T-helper 2 cell treated with Interferon-gamma antibody and Interleukin-4, amounts not matched to agents 5 μg/mL and 100 μg/mL, for 36 hours (primary cell): ENCODE measurements around the gene KLK5.

Experiments used
- DNase-seq: peaks from one replicate; pipeline ENCODE4 v3.0.0; 2021; ENCODE audit warnings: low spot score
- H3K27ac Mint-ChIP-seq: one replicate; pipeline ENCODE4 v1.8.0; 2021; ENCODE audit warnings: mild to moderate bottlenecking, mixed read lengths
- H3K27me3 Mint-ChIP-seq: one replicate; pipeline ENCODE4 v1.8.0; 2021; ENCODE audit warnings: low read depth, mixed read lengths
- H3K36me3 Mint-ChIP-seq: one replicate; pipeline ENCODE4 v1.8.0; 2021; ENCODE audit warnings: low read depth, mixed read lengths
- H3K4me1 Mint-ChIP-seq: one replicate; pipeline ENCODE4 v1.8.0; 2021; ENCODE audit warnings: low read depth, mixed read lengths
- H3K4me3 Mint-ChIP-seq: one replicate; pipeline ENCODE4 v1.8.0; 2022; ENCODE audit warnings: mild to moderate bottlenecking, moderate library complexity, mixed read lengths
- H3K9me3 Mint-ChIP-seq: one replicate; pipeline ENCODE4 v1.8.0; 2021; ENCODE audit warnings: mixed read lengths

Gene KLK5

DNA sequence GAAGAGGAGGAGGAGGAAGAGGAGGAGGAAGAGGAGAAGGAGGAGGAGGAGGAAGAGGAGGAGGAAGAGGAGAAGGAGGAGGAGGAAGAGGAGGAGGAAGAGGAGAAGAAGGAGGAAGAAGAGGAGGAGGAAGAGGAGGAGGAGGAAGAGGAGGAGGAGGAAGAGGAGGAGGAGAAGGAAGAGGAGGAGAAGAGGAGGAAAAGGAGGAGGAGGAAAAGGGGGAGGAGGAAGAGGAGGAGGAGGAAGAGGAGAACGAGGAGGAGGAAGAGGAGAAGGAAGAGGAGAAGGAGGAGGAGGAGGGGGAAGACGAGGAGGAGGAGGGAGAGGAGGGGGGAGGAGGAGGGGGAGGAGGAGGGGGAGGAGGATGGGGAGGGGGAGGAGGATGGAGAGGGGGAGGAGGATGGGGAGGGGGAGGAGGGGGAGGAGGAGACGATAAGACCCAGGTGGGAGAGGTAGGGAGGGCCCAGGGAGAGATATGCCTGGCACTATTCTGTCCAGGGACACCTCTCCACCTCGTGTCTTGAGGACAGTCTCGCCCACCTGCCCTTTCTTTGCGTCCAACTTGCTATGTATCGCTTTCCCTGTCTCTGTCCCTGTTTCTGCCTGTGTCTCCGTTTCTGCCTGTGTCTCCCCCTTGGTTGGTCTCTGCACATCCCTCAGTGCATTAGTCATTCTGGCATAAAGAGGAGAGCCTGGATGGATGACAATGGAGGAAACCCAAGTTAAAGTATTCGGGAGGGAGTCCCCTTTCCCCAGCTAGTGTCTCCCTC is 7.1 kb upstream of the KLK5 start:
- no peak for DNase-seq
- Mint-ChIP-seq H3K4me3 (no peak overlapping the region), H3K36me3 (no peaks in the 10 kb centered on the region), H3K27me3 (no peaks in the 10 kb centered on the region), H3K9me3 (no peaks in the 10 kb centered on the region), H3K4me1 (no peaks in the 10 kb centered on the region), H3K27ac (no peak overlapping the region)

- no peak overlapping the region for H3K4me3 Mint-ChIP-seq
These were observed 4.7 kb upstream of the KLK5 start for GRCh38 chr19:50957587-50957986.

DNA sequence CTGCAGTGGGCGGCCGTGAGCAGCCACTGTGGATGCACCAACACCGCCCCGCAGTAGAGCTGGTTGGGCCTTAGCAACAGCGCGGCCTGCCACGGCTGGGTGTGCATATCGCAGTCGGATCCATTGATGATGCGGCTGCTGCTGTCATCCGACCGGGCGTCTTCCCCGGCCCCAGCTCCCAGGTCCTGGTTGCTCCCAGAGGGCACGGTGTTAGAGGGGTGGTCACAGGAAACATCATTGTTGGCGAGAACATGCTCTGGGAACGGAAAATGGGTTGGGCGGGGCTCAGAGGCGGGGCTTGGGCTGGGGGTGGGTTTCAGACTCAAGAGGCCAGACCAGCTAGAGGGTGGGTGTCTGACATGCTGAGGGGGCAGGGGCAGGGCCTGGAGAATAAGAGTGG is 3.0 kb downstream of the KLK5 start:
- no peak overlapping the region for H3K4me3 Mint-ChIP-seq
- no peaks in the 10 kb centered on the region for H3K36me3 Mint-ChIP-seq
- no peaks in the 10 kb centered on the region for H3K4me1 Mint-ChIP-seq
- H3K9me3 Mint-ChIP-seq: no peaks in the 10 kb centered on the region
- no peak for DNase-seq
- no peak overlapping the region for H3K27ac Mint-ChIP-seq
- peaks cover 5% of the 10 kb centered on the region for H3K27me3 Mint-ChIP-seq

More at GRCh38 chr19:50957587-50957986, 4.7 kb upstream of the KLK5 start:
- H3K36me3 Mint-ChIP-seq: no peaks in the 10 kb centered on the region
- H3K4me1 Mint-ChIP-seq: no peaks in the 10 kb centered on the region
- H3K27me3 Mint-ChIP-seq: peaks cover 5% of the 10 kb centered on the region
- no peak for DNase-seq
- H3K27ac Mint-ChIP-seq: no peak overlapping the region
- H3K9me3 Mint-ChIP-seq: no peaks in the 10 kb centered on the region

- no peaks in the 10 kb centered on the region for H3K36me3 Mint-ChIP-seq
These were observed 5.7 kb downstream of the KLK5 start for GRCh38 chr19:50947123-50947522.

GRCh38 chr19:50944795-50945194 is 8.0 kb downstream of the KLK5 start:
- DNase-seq: no peak
- no peaks in the 10 kb centered on the region for H3K4me1 Mint-ChIP-seq
- H3K27ac Mint-ChIP-seq: no peak overlapping the region
- H3K9me3 Mint-ChIP-seq: no peaks in the 10 kb centered on the region
- H3K27me3 Mint-ChIP-seq: peaks cover 4% of the 10 kb centered on the region
- no peaks in the 10 kb centered on the region for H3K36me3 Mint-ChIP-seq
- no peak overlapping the region for H3K4me3 Mint-ChIP-seq

More at GRCh38 chr19:50947123-50947522, 5.7 kb downstream of the KLK5 start:
- peaks cover 4% of the 10 kb centered on the region for H3K27me3 Mint-ChIP-seq
- no peak overlapping the region for H3K4me3 Mint-ChIP-seq
- no peak overlapping the region for H3K27ac Mint-ChIP-seq
- no peaks in the 10 kb centered on the region for H3K9me3 Mint-ChIP-seq
- no peaks in the 10 kb centered on the region for H3K4me1 Mint-ChIP-seq
- DNase-seq: no peak

DNA sequence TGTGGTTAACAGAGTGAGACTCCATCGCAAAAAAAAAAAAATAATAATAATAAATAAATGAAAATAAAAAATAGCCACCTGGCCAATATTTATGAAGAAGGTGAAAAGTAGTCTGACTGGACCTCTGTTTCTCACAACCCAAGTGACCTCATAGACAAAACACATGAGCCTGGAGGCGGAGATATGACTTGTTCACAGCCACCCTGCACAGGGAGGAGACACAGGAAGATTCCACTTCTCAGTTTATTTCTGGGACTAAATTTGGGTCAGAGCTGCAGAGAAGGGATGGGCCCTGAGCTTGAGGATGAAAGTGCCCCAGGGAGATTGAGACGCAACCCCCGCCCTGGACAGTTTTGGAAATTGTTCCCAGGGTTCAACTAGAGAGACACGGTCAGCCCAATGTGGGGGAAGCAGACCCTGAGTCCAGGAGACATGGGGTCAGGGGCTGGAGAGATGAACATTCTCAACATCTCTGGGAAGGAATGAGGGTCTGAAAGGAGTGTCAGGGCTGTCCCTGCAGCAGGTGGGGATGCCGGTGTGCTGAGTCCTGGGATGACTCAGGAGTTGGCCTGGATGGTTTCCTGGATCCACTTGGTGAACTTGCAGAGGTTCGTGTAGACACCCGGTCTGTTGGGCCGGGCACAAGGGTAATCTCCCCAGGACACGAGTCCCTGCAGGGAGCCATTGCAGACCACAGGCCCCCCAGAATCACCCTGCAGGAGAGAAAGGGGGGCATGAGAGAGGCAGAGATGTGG is 9.6 kb downstream of the KLK5 start:
- H3K4me1 Mint-ChIP-seq: no peaks in the 10 kb centered on the region
- peaks cover 4% of the 10 kb centered on the region for H3K27me3 Mint-ChIP-seq
- H3K36me3 Mint-ChIP-seq: no peaks in the 10 kb centered on the region
- H3K9me3 Mint-ChIP-seq: no peaks in the 10 kb centered on the region
- no peak overlapping the region for H3K27ac Mint-ChIP-seq
- DNase-seq: no peak
- no peak overlapping the region for H3K4me3 Mint-ChIP-seq

GRCh38 chr19:50939596-50939995 is 13.2 kb downstream of the KLK5 start:
- Mint-ChIP-seq H3K27me3 (peaks cover 4% of the 10 kb centered on the region), H3K9me3 (no peaks in the 10 kb centered on the region), H3K4me1 (no peaks in the 10 kb centered on the region), H3K27ac (no peak overlapping the region), H3K4me3 (no peak overlapping the region), H3K36me3 (no peaks in the 10 kb centered on the region)
- DNase-seq: no peak

- Mint-ChIP-seq H3K36me3 (no peaks in the 10 kb centered on the region), H3K27ac (no peak overlapping the region), H3K4me1 (peaks cover 3% of the 10 kb centered on the region), H3K27me3 (peaks cover 12% of the 10 kb centered on the region), H3K9me3 (no peaks in the 10 kb centered on the region), H3K4me3 (no peak overlapping the region)
- DNase-seq: no peak
These were observed 19.2 kb downstream of the KLK5 start for GRCh38 chr19:50933640-50934039.

- no peak for DNase-seq
- Mint-ChIP-seq H3K27ac (no peak overlapping the region), H3K4me1 (peaks cover 3% of the 10 kb centered on the region), H3K4me3 (no peak overlapping the region), H3K27me3 (peaks cover 12% of the 10 kb centered on the region), H3K9me3 (no peaks in the 10 kb centered on the region), H3K36me3 (no peaks in the 10 kb centered on the region)
These were observed 20.2 kb downstream of the KLK5 start for GRCh38 chr19:50932690-50933083.

DNA sequence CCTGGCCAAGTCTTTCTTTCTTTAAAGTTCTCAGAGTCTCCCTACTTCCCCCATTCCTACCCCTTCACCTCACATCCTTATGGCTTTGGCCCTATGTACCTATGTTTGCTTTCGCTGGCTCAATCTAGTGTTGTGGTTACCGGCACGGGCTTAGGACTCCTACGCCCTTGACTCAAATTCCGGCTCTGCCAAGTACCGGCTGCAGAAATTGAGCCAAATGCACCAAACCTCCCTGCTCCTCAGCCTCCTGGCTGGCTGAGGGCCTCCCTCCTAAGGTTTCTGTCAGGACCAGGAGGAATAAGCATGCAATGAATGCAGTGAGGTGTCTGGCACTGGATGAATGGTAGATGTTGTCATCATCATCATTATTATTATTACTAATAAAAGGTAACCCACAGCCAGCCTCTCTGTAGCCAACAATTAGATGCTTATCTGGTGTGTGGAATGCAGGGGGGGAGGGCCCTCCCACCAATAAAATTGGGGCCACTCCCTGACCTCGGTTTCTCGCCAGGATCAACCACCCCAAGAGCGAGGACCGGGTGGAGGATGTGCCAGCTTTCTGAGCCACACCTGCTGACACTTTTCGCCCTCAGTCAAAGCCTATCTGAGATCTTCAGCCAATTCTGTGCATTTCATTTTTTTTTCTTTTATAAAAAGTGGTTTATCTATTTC is 20.7 kb downstream of the KLK5 start:
- Mint-ChIP-seq H3K4me1 (peaks cover 3% of the 10 kb centered on the region), H3K4me3 (no peak overlapping the region), H3K27me3 (peaks cover 12% of the 10 kb centered on the region), H3K9me3 (no peaks in the 10 kb centered on the region), H3K36me3 (no peaks in the 10 kb centered on the region), H3K27ac (no peak overlapping the region)
- no peak for DNase-seq

DNA sequence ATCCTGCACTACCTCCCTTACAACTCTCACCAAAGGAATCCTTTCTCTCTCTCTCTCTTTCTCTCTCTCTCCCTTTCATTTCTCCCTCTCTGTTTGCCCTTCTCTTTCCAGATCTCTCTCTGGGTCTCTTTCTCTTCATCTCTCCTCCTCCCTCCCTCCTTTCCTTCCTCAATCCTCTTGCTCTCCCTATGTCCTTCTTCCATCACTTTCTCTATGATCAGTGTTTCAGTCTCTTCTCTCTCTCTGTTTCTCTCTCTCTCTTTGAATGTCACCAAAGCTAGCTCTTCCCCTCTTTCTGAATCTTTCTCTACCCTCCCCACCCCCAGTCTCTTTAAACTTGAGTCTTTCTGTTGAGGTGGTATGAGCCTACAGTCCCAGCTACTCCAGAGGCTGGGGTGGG is 21.8 kb downstream of the KLK5 start:
- H3K27ac Mint-ChIP-seq: no peak overlapping the region
- no peak overlapping the region for H3K4me3 Mint-ChIP-seq
- peaks cover 12% of the 10 kb centered on the region for H3K27me3 Mint-ChIP-seq
- H3K36me3 Mint-ChIP-seq: no peaks in the 10 kb centered on the region
- DNase-seq: no peak
- H3K4me1 Mint-ChIP-seq: peaks cover 3% of the 10 kb centered on the region
- no peaks in the 10 kb centered on the region for H3K9me3 Mint-ChIP-seq

- H3K4me3 Mint-ChIP-seq: no peak overlapping the region
- no peak overlapping the region for H3K27ac Mint-ChIP-seq
- no peak for DNase-seq
- H3K9me3 Mint-ChIP-seq: no peaks in the 10 kb centered on the region
- H3K4me1 Mint-ChIP-seq: peaks cover 3% of the 10 kb centered on the region
- no peaks in the 10 kb centered on the region for H3K36me3 Mint-ChIP-seq
- peaks cover 15% of the 10 kb centered on the region for H3K27me3 Mint-ChIP-seq
These were observed 24.0 kb downstream of the KLK5 start for GRCh38 chr19:50928831-50929230.

GRCh38 chr19:50926144-50926543 is 26.7 kb downstream of the KLK5 start:
- no peak overlapping the region for H3K4me3 Mint-ChIP-seq
- H3K27ac Mint-ChIP-seq: no peak overlapping the region
- no peak for DNase-seq
- no peaks in the 10 kb centered on the region for H3K9me3 Mint-ChIP-seq
- peaks cover 12% of the 10 kb centered on the region for H3K4me1 Mint-ChIP-seq
- H3K27me3 Mint-ChIP-seq: peaks cover 19% of the 10 kb centered on the region
- no peaks in the 10 kb centered on the region for H3K36me3 Mint-ChIP-seq

DNA sequence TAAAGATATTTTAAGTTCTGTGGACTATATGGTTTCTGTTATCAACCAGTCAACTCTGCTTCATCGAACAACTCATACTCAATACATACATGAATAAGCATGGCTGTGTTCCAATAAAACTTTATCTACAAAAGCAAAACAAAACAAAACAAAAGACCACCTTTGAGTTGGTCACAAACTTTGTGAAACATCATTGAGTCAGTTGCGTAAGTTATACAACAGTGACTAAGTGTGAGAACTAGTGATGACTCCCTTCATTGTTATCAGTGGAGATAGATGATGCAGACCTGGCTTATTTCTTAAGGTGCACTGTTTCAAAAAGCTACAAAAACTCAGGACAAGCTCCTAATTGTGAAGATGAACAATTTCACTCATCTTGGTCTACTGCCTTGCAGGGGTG is 27.1 kb downstream of the KLK5 start:
- Mint-ChIP-seq H3K36me3 (no peaks in the 10 kb centered on the region), H3K4me3 (no peak overlapping the region), H3K27me3 (peaks cover 16% of the 10 kb centered on the region), H3K27ac (no peak overlapping the region), H3K4me1 (peaks cover 11% of the 10 kb centered on the region), H3K9me3 (no peaks in the 10 kb centered on the region)
- no peak for DNase-seq
